ENCODE data around the gene KRTAP4-1.
"Not testable (repeated sequence)": the region's sequence is repeated elsewhere in the genome, so short reads cannot be mapped to it uniquely, and the experiment has no call there.

KRTAP4-1 gene

DNA sequence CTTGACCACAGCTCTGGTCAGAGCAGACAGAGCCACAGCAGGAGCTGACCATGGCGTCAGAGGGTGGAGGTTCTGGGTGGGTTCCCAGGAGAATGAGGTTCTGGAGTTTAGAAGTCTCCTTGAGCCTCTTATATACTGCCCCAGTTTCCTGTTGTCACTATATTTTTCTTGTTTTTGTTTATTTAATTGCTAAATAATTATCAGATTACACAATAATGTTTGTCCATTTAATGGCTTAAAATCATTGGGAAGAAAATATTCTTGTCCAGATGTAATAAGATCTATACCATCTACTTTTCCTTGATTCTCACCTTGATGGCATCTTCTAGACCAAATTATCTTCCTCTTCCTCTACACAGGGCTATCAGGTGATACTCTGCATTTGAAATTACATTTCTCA, 16.6 kb downstream of the KRTAP4-1 start, which contains the start of gene KRTAP4-3:
KRTAP4-3 (minus strand) TSS at position 101 of the 400 bp plus-strand sequence; CDS start at position 52, 49 bp downstream.
- DNase-seq: no peak

- no peak for DNase-seq
Measured at GRCh38 chr17:41167561-41167960, 17.1 kb downstream of the KRTAP4-1 start.

DNA sequence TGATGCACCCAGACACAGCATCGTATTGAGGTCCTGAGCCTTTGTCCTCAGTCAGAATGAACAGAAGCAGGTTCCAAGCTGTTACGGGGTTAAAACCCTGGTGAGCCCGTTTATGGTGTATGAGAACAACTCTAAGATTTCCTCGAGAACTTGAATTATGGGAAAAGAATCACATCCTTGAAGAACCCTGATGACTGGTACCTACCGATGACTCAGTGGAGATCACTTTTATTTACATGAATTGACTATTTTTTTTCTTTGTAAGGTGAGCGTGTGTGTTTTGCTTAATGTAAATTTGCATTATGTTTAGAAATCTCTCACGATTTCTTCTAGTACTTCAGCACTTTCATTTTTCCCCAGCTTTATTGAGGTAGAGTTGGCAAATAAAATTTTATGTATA, 20.9 kb downstream of the KRTAP4-1 start:
- no peak for DNase-seq

- DNase-seq: no peak
Measured at GRCh38 chr17:41160648-41161047, 24.1 kb downstream of the KRTAP4-1 start, which contains the start of gene KRTAP4-4. KRTAP4-4 (minus strand) TSS chr17:41160748; CDS start chr17:41160691, 57 bp downstream.

DNA sequence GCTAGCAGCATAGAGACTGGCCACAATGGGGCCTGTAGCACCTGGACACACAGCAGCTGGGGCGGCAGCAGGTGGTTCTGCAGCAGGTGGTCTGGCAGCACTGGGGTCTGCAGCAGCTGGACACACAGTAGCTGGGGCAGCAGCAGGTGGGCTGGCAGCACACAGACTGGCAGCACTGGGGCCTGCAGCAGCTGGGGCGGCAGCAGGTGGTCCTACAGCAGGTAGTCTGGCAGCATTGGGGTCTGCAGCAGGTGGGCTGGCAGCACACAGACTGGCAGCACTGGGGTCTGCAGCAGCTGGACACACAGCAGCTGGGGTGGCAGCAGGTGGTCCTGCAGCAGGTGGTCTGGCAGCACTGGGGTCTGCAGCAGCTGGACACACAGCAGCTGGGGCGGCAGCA, 24.5 kb downstream of the KRTAP4-1 start:
- DNase-seq: not testable (repeated sequence)

- no peak for DNase-seq
Measured at GRCh38 chr17:41153856-41154255, 30.9 kb downstream of the KRTAP4-1 start.

GRCh38 chr17:41151525-41151924, 33.2 kb downstream of the KRTAP4-1 start:
- no peak for DNase-seq

- DNase-seq: no peak
Measured at GRCh38 chr17:41150026-41150425, 34.7 kb downstream of the KRTAP4-1 start.

DNA sequence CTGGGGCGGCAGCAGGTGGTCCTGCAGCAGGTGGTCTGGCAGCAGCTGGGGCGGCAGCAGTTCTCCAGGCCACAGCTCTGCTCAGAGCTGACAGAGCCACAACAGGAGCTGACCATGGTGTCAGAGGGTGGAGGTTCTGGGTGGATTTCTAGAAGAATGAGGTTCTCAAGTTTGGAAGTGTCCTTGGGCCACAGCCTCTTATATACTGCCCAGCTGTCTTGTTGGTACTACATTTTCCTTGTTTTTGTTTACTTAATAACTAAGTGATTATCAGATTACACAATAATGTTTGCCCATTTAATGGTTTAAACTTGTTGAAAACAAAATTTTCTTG, 35.1 kb downstream of the KRTAP4-1 start, which contains the start of gene KRTAP4-5:
KRTAP4-5 (minus strand) TSS at position 174 of the 334 bp plus-strand sequence; CDS start at position 116, 58 bp downstream.
- DNase-seq: no peak

GRCh38 chr17:41148971-41149651, 35.6 kb downstream of the KRTAP4-1 start:
- not testable (repeated sequence) for DNase-seq

DNA sequence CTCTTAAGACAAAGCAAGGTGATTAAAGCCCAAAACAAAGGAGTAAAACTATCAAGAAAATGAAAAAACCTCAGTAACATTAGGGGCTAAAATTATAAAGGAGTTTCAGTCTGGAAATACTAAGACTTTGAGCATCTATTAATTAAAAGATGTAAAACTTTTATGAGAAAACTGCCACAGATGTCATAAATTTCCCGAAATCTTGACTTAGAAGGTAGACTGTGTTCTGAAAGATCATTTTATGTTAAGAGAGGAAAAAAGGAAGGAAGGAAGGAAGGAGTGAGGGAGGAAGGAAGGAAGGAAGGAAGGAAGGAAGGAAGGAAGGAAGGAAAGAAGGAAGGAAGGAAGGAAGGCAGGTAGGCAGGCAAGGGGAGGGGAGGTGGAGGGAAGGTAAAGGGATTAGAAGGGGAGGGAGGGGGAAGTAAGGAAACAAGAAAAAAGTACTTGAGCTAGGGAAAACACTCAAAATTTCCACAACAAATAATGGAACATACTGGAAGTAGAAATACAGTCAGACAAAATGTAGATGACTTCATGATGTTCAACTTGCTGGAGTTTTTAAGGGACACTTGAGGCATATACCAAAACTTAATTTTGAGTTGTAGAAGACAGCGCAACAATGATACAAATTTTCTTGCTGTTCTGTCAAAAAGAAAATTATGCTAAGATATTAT, 37.0 kb downstream of the KRTAP4-1 start:
- DNase-seq: no peak

DNA sequence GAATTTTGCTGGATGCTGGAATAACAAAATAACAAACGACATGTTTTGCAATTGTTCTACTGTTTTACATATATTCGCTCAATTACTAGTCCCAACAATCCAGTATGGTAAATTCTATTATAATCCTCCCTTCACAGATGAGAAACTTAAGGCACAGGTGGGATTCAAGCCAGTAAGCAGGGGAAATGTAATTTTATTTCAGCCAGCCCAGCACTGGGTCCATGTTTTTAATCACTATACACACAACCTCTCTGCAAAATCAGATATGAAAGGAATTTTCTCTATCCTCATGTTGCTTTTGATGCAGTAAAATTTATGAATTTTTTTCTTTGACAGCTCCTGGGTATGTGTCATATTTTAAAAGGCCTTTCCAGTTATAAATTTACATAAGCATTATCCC, 39.5 kb downstream of the KRTAP4-1 start:
- DNase-seq: no peak

GRCh38 chr17:41144846-41145245, 39.9 kb downstream of the KRTAP4-1 start:
- no peak for DNase-seq

- DNase-seq: no peak
Measured at GRCh38 chr17:41141361-41141760, 43.4 kb downstream of the KRTAP4-1 start.

GRCh38 chr17:41140360-41141131, 44.2 kb downstream of the KRTAP4-1 start, which contains the start of gene KRTAP4-6:
KRTAP4-6 (minus strand) TSS chr17:41140544; CDS start chr17:41140487, 57 bp downstream.
- DNase-seq: no peak

GRCh38 chr17:41139865-41140264, 44.8 kb downstream of the KRTAP4-1 start:
- not testable (repeated sequence) for DNase-seq

All from activated gamma-delta T cell (primary cell).